Keratinocyte (primary cell): ENCODE measurements around the gene RHOBTB1. TPM values are rescaled to one million over a fixed set of nuclear protein-coding genes. Genes with fewer than 3 reads are reported as not detected.

Experiments
- DNase-seq: peaks from one replicate; pipeline ENCODE4 v3.0.0-alpha.2; 2011; ENCODE audit warnings: low read depth, missing footprints, low spot score
- FAIRE-seq: peaks from 2 replicates; lab custom pipeline; 2011; peaks lifted over from hg19 to GRCh38; lab: Jason Lieb, UNC
- H2AFZ ChIP-seq: 2 replicates; pipeline ENCODE4 v1.6.0; 2012; ENCODE audit warnings: low read length, control low read depth, inconsistent platforms; ENCODE audit not compliant: control insufficient read depth
- H3K27ac ChIP-seq: 2 replicates; pipeline ENCODE4 v1.5.1; 2011; ENCODE audit warnings: low read length; ENCODE audit not compliant: control insufficient read depth, insufficient read depth
- H3K27me3 ChIP-seq: 3 replicates; pipeline ENCODE4 v1.6.0; 2011; ENCODE audit warnings: low read length; ENCODE audit not compliant: control insufficient read depth, insufficient read depth; ENCODE audit errors: extremely low read depth
- H3K36me3 ChIP-seq, 2 experiments: 2 replicates in 1 of 2; 3 replicates in 1 of 2; pipeline ENCODE4 v1.5.1; 2011; ENCODE audit warnings: low read length in 2 of 2, mild to moderate bottlenecking in 1 of 2; ENCODE audit not compliant: control insufficient read depth in 2 of 2, insufficient read depth in 2 of 2; ENCODE audit errors: extremely low read depth in 1 of 2
- H3K4me1 ChIP-seq: 3 replicates; pipeline ENCODE4 v1.5.1; 2011; ENCODE audit warnings: low read length; ENCODE audit not compliant: control insufficient read depth, insufficient read depth; ENCODE audit errors: extremely low read depth
- H3K4me2 ChIP-seq: 3 replicates; pipeline ENCODE4 v1.6.0; 2011; ENCODE audit warnings: low read depth, low read length; ENCODE audit not compliant: control insufficient read depth, insufficient read depth; ENCODE audit errors: extremely low read depth
- H3K4me3 ChIP-seq, 3 experiments: fragments of 200-600 bp in 1 of 3; sonication (generic) in 1 of 3; 2 replicates in 2 of 3; 3 replicates in 1 of 3; pipeline ENCODE4 v1.5.1; 2011 to 2016; ENCODE audit warnings: low read length in 3 of 3, mild to moderate bottlenecking in 3 of 3, control low read depth in 2 of 3, inconsistent platforms in 1 of 3, low read depth in 1 of 3, mixed read lengths in 1 of 3, mixed run types in 1 of 3, moderate library complexity in 1 of 3; ENCODE audit not compliant: control insufficient read depth in 2 of 3, insufficient read depth in 2 of 3; ENCODE audit errors: extremely low read depth in 1 of 3
- H3K79me2 ChIP-seq: 2 replicates; pipeline ENCODE4 v1.6.0; 2012; ENCODE audit warnings: low read length; ENCODE audit not compliant: control insufficient read depth, insufficient read depth
- H3K9ac ChIP-seq: 3 replicates; pipeline ENCODE4 v1.6.0; 2011; ENCODE audit warnings: low read length; ENCODE audit not compliant: control insufficient read depth, insufficient read depth; ENCODE audit errors: extremely low read depth
- H3K9me1 ChIP-seq: 3 replicates; pipeline ENCODE4 v1.6.0; 2011; ENCODE audit warnings: low read length; ENCODE audit not compliant: control insufficient read depth, insufficient read depth; ENCODE audit errors: extremely low read depth
- H3K9me3 ChIP-seq: 2 replicates; pipeline ENCODE4 v1.5.1; 2012; ENCODE audit warnings: low read depth, low read length; ENCODE audit not compliant: control insufficient read depth
- H4K20me1 ChIP-seq: 3 replicates; pipeline ENCODE4 v1.6.0; 2011; ENCODE audit warnings: low read length; ENCODE audit not compliant: control insufficient read depth, insufficient read depth; ENCODE audit errors: extremely low read depth
- CTCF ChIP-seq, 3 experiments: IDR thresholded peaks in 1 of 3; conservative IDR thresholded peaks in 1 of 3; optimal IDR thresholded peaks in 1 of 3; 2 replicates in 2 of 3; 3 replicates in 1 of 3; pipeline versions ENCODE3 to v1.5.1; 2011; ENCODE audit warnings: low read length in 3 of 3, mild to moderate bottlenecking in 3 of 3, moderate library complexity in 2 of 3, control low read depth in 1 of 3, inconsistent platforms in 1 of 3; ENCODE audit not compliant: insufficient read depth in 2 of 3; ENCODE audit errors: extremely low read depth in 1 of 3
- EZH2 ChIP-seq: IDR thresholded peaks from one replicate; pipeline ENCODE4 v1.6.1; 2012; ENCODE audit warnings: inconsistent platforms, mild to moderate bottlenecking, low read length, moderate library complexity
- dilution Hi-C: fragments of 300-500 bp; cut with MboI; formaldehyde crosslinking; loops from one replicate; pipeline ENCODE4 v1.7.0; 2020; ENCODE audit warnings: low sequenced_read_pairs; ENCODE audit not compliant: extremely low pct_ligation_motif_present
- polyA plus RNA-seq, 5 experiments: library from polyadenylated mRNA; depleted of rRNA in 3 of 5; stranded (reverse) in 3 of 5; stranded (forward) in 1 of 5; unstranded in 1 of 5; fragments of >200 nt; gene quantifications; 1 replicate in 1 of 5; 2 replicates in 3 of 5; 3 replicates in 1 of 5; pipeline versions ENCODE4 v1.2.1 to v1.2.3, GENCODE V29; 2011 to 2012; ENCODE audit warnings: missing spikeins in 2 of 5, low read depth in 1 of 5, low replicate concordance in 1 of 5

RHOBTB1 gene
- polyA plus RNA-seq, 1 donor (not counting 4 experiments of a cell fraction or from before 2014, with no cell fraction given), result 4.6 TPM

DNA sequence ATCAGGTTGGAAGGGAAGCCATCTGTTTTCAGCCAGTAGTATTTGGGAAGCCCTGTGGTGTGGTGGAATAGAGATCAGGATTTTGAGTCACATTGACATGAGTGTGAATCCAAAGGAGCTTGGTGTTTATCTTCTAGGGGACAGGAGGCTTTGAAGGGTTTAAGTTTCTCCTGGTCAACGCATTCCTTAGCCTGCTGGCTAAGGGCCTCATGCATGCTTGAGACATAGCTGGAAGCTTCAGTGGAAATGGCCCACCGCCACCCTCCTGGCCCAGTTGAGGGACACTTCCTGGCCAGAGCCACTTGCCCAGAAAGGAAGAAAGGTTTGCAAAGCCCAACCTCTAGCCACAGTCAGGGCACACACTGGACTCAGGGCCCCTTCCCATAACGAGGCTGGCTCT is 94.8 kb downstream of the RHOBTB1 start:
- dilution Hi-C loops, result no loop called here
- no peaks in the 10 kb centered on the region for H3K9me1 ChIP-seq
- H3K27me3 ChIP-seq, result no peaks in the 10 kb centered on the region
- peaks cover 4% of the 10 kb centered on the region for H3K4me1 ChIP-seq
- no peak overlapping the region for H3K27ac ChIP-seq
- no peaks in the 10 kb centered on the region for H3K36me3 ChIP-seq
- DNase-seq (no peak), FAIRE-seq (no peak)
- no peaks in the 10 kb centered on the region for H4K20me1 ChIP-seq
- TF ChIP-seq EZH2, result no peak
- TF ChIP-seq CTCF (optimal IDR thresholded peaks at IDR 0.05 in 1 of 3, IDR thresholded peaks at IDR 0.05 in 1 of 3, conservative IDR thresholded peaks at IDR 0.05 in 1 of 3; ENCODE audit: extremely low read depth in 1 of 3, insufficient read depth in 2 of 3, low read length in 3 of 3), result no peak
- no peak overlapping the region for H3K4me2 ChIP-seq
- H3K79me2 ChIP-seq, result no peaks in the 10 kb centered on the region
- H3K9me3 ChIP-seq, result no peaks in the 10 kb centered on the region
- no peak overlapping the region for H3K4me3 ChIP-seq
- no peak overlapping the region for H3K9ac ChIP-seq
- H2AFZ ChIP-seq, result no peak overlapping the region

DNA sequence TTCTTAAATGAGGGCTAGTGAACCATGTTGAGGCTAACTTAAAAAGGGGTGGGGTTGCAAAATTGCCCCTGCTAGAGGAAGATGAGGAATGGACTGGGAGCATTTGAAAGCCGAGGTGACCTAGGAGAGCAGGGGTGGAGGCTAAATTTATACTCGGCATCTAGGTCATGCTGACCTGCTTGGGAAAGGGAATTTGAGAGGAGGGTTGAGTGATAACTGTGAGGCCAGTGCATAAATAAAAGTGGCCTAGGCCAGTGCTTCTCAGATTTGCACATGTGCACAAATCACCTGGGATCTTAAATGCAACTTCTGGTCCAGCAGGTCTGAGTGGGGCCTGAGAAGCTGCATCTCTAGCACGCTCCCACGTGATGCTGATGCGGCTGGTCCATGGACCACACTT is 95.3 kb downstream of the RHOBTB1 start:
- FAIRE-seq, result no peak
- TF ChIP-seq EZH2 (no peak), CTCF (optimal IDR thresholded peaks at IDR 0.05 in 1 of 3, IDR thresholded peaks at IDR 0.05 in 1 of 3, conservative IDR thresholded peaks at IDR 0.05 in 1 of 3; ENCODE audit: extremely low read depth in 1 of 3, insufficient read depth in 2 of 3, low read length in 3 of 3) (no peak)

More for the DNA sequence above, 95.3 kb downstream of the RHOBTB1 start:
- H3K4me2 ChIP-seq, result no peak overlapping the region
- no peaks in the 10 kb centered on the region for H4K20me1 ChIP-seq
- H3K4me1 ChIP-seq, result peaks cover 4% of the 10 kb centered on the region
- H2AFZ ChIP-seq, result no peak overlapping the region
- no peak overlapping the region for H3K27ac ChIP-seq
- dilution Hi-C loops, result no loop called here
- no peaks in the 10 kb centered on the region for H3K79me2 ChIP-seq
- H3K4me3 ChIP-seq, result no peak overlapping the region
- no peaks in the 10 kb centered on the region for H3K36me3 ChIP-seq
- no peak overlapping the region for H3K9ac ChIP-seq
- no peaks in the 10 kb centered on the region for H3K27me3 ChIP-seq
- no peaks in the 10 kb centered on the region for H3K9me3 ChIP-seq
- DNase-seq, result no peak
- H3K9me1 ChIP-seq, result no peaks in the 10 kb centered on the region
